ENCODE results near the gene KTI12.
A peak's percentile ranks its signal among the peaks of the same experiment; 100 is the strongest.
"Not testable (repeated sequence)": the region's sequence is repeated elsewhere in the genome, so short reads cannot be mapped to it uniquely, and the experiment has no call there.

The KTI12 gene

GRCh38 chr1:52033190-52034049 lies at the start of gene KTI12:
TSS of gene KTI12 (minus strand) at chr1:52033810. CDS start at chr1:52033761, 49 bp downstream.
- DNase-seq = peak; percentile 85

GRCh38 chr1:52080014-52080415 lies 46.4 kb upstream of the KTI12 start:
- DNase-seq = no peak

- DNase-seq = not testable (repeated sequence)
Measured at GRCh38 chr1:52077277-52077676, 43.7 kb upstream of the KTI12 start.

- no peak for DNase-seq
Measured at GRCh38 chr1:52072291-52072690, 38.7 kb upstream of the KTI12 start.

GRCh38 chr1:52070704-52071103 lies 37.1 kb upstream of the KTI12 start:
- no peak for DNase-seq

GRCh38 chr1:52063192-52063591 lies 29.6 kb upstream of the KTI12 start:
- no peak for DNase-seq

- DNase-seq = no peak
Measured at GRCh38 chr1:52060822-52061221, 27.2 kb upstream of the KTI12 start.

- no peak for DNase-seq
Measured at GRCh38 chr1:52059888-52060287, 26.3 kb upstream of the KTI12 start.

- no peak for DNase-seq
Measured at GRCh38 chr1:52059321-52059720, 25.7 kb upstream of the KTI12 start.

GRCh38 chr1:52057876-52058415 lies 24.3 kb upstream of the KTI12 start:
- no peak for DNase-seq

- DNase-seq = no peak
Measured at GRCh38 chr1:52057255-52057654, 23.6 kb upstream of the KTI12 start.

GRCh38 chr1:52056937-52057231 lies 23.3 kb upstream of the KTI12 start:
- no peak for DNase-seq

GRCh38 chr1:52056163-52056936 lies 22.7 kb upstream of the KTI12 start, which contains the start of gene BTF3L4:
TSS of gene BTF3L4 (plus strand) at chr1:52056295. CDS start at chr1:52059848, 3,553 bp downstream.
- DNase-seq = peak; percentile 94

- no peak for DNase-seq
Measured at GRCh38 chr1:52055866-52056162, 22.2 kb upstream of the KTI12 start.

GRCh38 chr1:52055066-52055865 lies 21.7 kb upstream of the KTI12 start, which contains the start of gene TXNDC12:
TSS of gene TXNDC12 (minus strand) at chr1:52055191. CDS start at chr1:52055096, 95 bp downstream.
- DNase-seq = peak; percentile 83

- DNase-seq = no peak
Measured at GRCh38 chr1:52054496-52055065, 21.0 kb upstream of the KTI12 start.

- no peak for DNase-seq
Measured at GRCh38 chr1:52053862-52054261, 20.3 kb upstream of the KTI12 start.

- DNase-seq = not testable (repeated sequence)
Measured at GRCh38 chr1:52049337-52049736, 15.7 kb upstream of the KTI12 start.

GRCh38 chr1:52045666-52046195 lies 12.1 kb upstream of the KTI12 start:
- DNase-seq = not testable (repeated sequence)

- DNase-seq = no peak
Measured at GRCh38 chr1:52045236-52045635, 11.6 kb upstream of the KTI12 start.

- DNase-seq = no peak
Measured at GRCh38 chr1:52041551-52042185, 8.1 kb upstream of the KTI12 start.

GRCh38 chr1:52037909-52038308 lies 4.3 kb upstream of the KTI12 start:
- DNase-seq = no peak
